A549 treated with ZK216348 at 1 μM for 4 hours (cell line): Measurements from ENCODE around the gene ALKBH4. TPM values are rescaled to one million over a fixed set of nuclear protein-coding genes. Genes with fewer than 3 reads are reported as not detected.

Experiments
- total RNA-seq: library from RNA; stranded (reverse); fragments of 200-300 nt; extraction: Qiagen RNA extraction; gene quantifications from 5 replicates; pipeline ENCODE4 v1.2.3, GENCODE V29; 2022; ENCODE audit warnings: low read depth

ALKBH4 gene, protein sequence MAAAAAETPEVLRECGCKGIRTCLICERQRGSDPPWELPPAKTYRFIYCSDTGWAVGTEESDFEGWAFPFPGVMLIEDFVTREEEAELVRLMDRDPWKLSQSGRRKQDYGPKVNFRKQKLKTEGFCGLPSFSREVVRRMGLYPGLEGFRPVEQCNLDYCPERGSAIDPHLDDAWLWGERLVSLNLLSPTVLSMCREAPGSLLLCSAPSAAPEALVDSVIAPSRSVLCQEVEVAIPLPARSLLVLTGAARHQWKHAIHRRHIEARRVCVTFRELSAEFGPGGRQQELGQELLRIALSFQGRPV
- 8.2 to 13.5 TPM (median 10.7 TPM) in 5 replicates for total RNA-seq

DNA sequence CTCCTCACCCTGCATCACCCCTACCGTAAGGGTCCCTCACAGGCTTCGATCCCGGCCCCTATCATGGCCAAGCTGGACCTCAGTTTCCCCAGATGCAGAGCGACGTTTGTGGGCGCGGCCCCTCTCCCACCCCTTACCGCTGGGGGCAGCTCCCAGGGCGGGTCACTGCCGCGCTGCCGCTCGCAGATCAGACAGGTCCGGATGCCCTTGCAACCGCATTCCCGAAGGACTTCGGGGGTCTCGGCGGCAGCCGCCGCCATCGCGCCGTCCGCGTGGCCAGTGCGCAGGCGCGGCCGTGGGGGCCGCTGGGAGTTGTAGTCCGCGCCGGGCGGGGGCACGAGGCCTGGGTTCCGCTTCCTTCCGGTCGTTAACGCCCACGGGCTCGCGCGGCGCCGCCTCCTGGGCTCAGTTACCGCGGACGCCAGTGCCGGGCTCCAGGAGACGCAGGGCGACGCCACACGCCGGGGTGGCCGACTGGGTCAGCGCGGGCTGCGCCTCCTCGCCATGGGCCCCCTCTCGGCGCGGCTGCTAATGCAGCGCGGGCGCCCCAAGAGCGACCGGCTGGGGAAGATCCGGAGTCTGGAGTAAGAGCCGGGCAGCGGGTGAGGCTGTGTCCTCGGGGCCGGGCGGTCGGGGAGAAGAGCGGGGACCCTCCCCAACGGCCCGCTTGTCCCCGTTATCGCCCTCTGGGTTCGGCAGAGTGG, at the start of gene ALKBH4, which contains the start of gene LRWD1:
Gene ALKBH4, minus strand, starts transcription at position 287 of the 704 bp plus-strand sequence. Its CDS starts 27 bp downstream, at position 260.
Gene LRWD1, plus strand, starts transcription at position 408 of the 704 bp plus-strand sequence. Its CDS starts 97 bp downstream, at position 505.

DNA sequence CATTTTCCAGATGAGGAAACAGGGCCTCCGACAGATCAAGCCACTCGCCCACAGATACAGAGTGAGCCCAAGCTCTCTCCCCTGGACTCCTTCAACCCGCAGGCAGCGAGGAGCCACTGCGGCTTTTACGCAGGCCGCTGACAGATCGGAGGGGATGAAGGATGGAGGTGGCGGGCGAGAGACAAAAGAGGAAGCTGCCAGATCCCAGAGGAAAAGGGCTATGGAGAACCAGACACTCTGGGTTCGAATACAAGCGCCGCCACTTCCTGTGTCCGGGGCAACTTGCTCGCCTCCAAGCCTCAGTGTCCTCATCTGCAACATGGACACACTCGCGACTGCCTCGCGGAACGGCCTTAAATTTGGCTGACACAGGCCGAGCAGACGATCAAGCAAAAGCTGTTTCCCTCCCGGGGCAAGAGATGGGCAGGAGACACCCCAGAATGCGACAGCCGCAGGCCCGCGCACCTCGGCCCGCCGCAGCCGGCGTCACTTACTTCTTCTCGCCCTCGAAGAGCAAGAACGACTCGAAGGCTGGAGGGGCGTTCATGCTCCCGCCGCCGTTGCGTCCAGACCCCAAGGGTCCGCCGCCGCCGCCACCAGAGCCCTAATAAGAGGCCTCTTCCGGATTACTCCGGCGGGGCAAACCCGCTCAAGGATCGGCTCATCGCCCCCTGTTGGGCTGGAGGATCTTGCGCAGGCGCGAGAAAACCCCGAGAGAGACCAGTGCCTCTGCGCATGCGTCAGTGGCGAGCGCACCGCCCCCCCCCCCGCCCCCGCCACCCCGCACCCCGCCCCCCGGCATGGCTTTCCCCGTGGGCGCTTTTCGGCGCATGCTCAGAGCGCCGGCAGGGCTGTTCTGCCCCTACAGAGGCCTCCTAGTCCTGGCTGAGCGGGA, 13.9 kb upstream of the ALKBH4 start, which contains the start of gene POLR2J:
Gene POLR2J, minus strand, starts transcription at position 609 of the 895 bp plus-strand sequence. Its CDS starts 62 bp downstream, at position 547.

DNA sequence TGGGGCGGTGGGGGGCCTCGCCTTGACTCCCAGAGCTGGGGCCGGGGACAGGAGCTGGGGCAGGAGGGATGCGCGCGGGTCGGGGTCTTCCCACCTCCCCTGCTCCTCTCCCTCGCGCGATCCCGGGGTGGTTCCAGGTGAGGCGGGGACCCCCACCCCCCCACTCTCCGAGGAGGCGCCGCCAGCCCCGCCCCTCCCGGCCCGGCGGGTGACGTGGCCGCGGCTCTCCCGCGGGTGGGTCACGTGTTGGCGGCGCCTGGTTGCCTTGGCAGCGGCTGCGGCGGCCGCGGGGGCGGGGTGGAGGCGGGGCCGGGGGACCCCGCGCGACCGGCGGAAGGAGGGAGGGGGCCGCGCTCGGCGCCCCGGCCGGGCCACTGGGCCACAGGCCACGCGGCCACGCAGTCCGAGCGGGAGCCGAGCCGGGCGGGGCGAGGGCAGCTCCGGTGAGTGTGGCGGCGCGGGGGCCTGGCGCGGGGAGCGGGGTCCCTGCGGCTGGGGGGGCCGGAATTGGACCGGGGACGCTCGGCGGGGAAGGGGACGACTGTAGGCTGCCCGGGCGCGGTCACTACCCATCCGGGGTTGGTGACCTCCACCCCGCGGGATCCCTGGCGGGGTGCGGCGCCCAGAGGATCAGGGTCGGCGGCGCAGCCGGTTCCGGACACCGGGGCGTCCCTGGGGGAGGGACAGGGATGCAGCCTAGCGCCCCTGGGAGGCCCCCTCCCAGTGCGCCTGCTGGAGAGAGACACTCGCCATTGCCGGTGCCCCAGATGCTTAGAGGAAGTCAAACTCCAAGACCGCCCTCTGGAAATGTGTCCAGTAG, 31.2 kb downstream of the ALKBH4 start, which contains the start of gene ORAI2:
Gene ORAI2, plus strand, starts transcription at position 357 of the 820 bp plus-strand sequence. CDS start 5,382 bp downstream, outside the sequence.

Other genes with a start within 250 kb of the ALKBH4 start
- 1.2 to 4.6 TPM (median 3.8 TPM) in 5 replicates for gene SH2B2, start 178.0 kb downstream of the ALKBH4 start, total RNA-seq
- gene SPDYE6, start 108.4 kb downstream of the ALKBH4 start, total RNA-seq: not detected in 5 replicates
- gene PRKRIP1, start 68.5 kb downstream of the ALKBH4 start, total RNA-seq: 18.0 to 24.4 TPM (median 22.2 TPM) in 5 replicates
- gene ORAI2, start 31.3 kb downstream of the ALKBH4 start, total RNA-seq: 17.7 to 38.1 TPM (median 37.1 TPM) in 5 replicates
- gene LRWD1, start 121 bp upstream of the ALKBH4 start, total RNA-seq: 17.5 to 35.3 TPM (median 33.2 TPM) in 5 replicates
- gene POLR2J, start 14.1 kb upstream of the ALKBH4 start, total RNA-seq: 103 to 132 TPM (median 108 TPM) in 5 replicates
- gene RASA4B, start 52.9 kb upstream of the ALKBH4 start, total RNA-seq: 0.78 to 2.1 TPM (median 1.5 TPM) in 5 replicates
- 2.1 to 5.0 TPM (median 2.6 TPM) in 5 replicates for gene UPK3BL2, start 78.8 kb upstream of the ALKBH4 start, total RNA-seq
- not detected in 5 replicates for gene SPDYE2, start 86.4 kb upstream of the ALKBH4 start, total RNA-seq
- 17.4 to 50.4 TPM (median 26.3 TPM) in 5 replicates for gene POLR2J3, start 107.7 kb upstream of the ALKBH4 start, total RNA-seq
- gene RASA4, start 151.9 kb upstream of the ALKBH4 start, total RNA-seq: 1.4 to 2.8 TPM (median 2.3 TPM) in 5 replicates
- gene UPK3BL1, start 177.9 kb upstream of the ALKBH4 start, total RNA-seq: 5.6 to 14.5 TPM (median 11.7 TPM) in 5 replicates
- gene SPDYE2B, start 185.5 kb upstream of the ALKBH4 start, total RNA-seq: not detected in 5 replicates
- 0.26 to 0.89 TPM (median 0.36 TPM) in 4 of 5 replicates, not detected in the other for gene POLR2J2, start 206.8 kb upstream of the ALKBH4 start, total RNA-seq